HEK293 (cell line): ENCODE measurements around the gene RPUSD1.

ENCODE experiments used
- KLF16 ChIP-seq: fragments of 450-650 bp; formaldehyde crosslinking; IDR thresholded peaks from 2 replicates; pipeline ENCODE4 v1.5.1; 2017; ENCODE audit warnings: missing biosample characterization, missing genetic modification characterization
- RBAK ChIP-seq: fragments of 450-650 bp; formaldehyde crosslinking; IDR thresholded peaks from 2 replicates; pipeline ENCODE4 v1.5.1; 2016; ENCODE audit warnings: missing biosample characterization, missing genetic modification characterization
- SCRT2 ChIP-seq: fragments of 450-650 bp; formaldehyde crosslinking; IDR thresholded peaks from 2 replicates; pipeline ENCODE4 v1.5.1; 2016; ENCODE audit warnings: missing biosample characterization, missing genetic modification characterization
- YY1 ChIP-seq: fragments of 450-650 bp; formaldehyde crosslinking; IDR thresholded peaks from 2 replicates; pipeline ENCODE4 v1.5.1; 2018; ENCODE audit warnings: missing biosample characterization, missing genetic modification characterization
- ZBTB10 ChIP-seq: fragments of 450-650 bp; formaldehyde crosslinking; IDR thresholded peaks from 2 replicates; pipeline ENCODE4 v1.5.1; 2016; ENCODE audit warnings: missing biosample characterization, missing genetic modification characterization
- ZNF350 ChIP-seq: fragments of 450-650 bp; formaldehyde crosslinking; IDR thresholded peaks from 2 replicates; pipeline ENCODE4 v1.5.0; 2017; ENCODE audit warnings: missing biosample characterization, mild to moderate bottlenecking, missing genetic modification characterization
- ZNF558 ChIP-seq: fragments of 450-650 bp; formaldehyde crosslinking; IDR thresholded peaks from 2 replicates; pipeline ENCODE4 v1.5.1; 2016; ENCODE audit warnings: missing biosample characterization, missing genetic modification characterization
- TF ChIP-seq, protein P1 (sequence below): fragments of 450-650 bp; formaldehyde crosslinking; IDR thresholded peaks from 2 replicates; pipeline ENCODE4 v1.5.1; 2016; ENCODE audit warnings: missing biosample characterization, missing genetic modification characterization
- TF ChIP-seq, protein P2 (sequence below): fragments of 450-650 bp; formaldehyde crosslinking; IDR thresholded peaks from 2 replicates; pipeline ENCODE4 v1.5.1; 2016; ENCODE audit warnings: missing biosample characterization, missing genetic modification characterization
- TF ChIP-seq, protein P3 (sequence below): fragments of 450-650 bp; formaldehyde crosslinking; IDR thresholded peaks from 2 replicates; pipeline ENCODE4 v1.5.1; 2016; ENCODE audit warnings: missing biosample characterization, missing genetic modification characterization

GRCh38 chr16:781346-782010 lies 6.7 kb downstream of the RPUSD1 start:
- TF ChIP-seq, protein P1, sequence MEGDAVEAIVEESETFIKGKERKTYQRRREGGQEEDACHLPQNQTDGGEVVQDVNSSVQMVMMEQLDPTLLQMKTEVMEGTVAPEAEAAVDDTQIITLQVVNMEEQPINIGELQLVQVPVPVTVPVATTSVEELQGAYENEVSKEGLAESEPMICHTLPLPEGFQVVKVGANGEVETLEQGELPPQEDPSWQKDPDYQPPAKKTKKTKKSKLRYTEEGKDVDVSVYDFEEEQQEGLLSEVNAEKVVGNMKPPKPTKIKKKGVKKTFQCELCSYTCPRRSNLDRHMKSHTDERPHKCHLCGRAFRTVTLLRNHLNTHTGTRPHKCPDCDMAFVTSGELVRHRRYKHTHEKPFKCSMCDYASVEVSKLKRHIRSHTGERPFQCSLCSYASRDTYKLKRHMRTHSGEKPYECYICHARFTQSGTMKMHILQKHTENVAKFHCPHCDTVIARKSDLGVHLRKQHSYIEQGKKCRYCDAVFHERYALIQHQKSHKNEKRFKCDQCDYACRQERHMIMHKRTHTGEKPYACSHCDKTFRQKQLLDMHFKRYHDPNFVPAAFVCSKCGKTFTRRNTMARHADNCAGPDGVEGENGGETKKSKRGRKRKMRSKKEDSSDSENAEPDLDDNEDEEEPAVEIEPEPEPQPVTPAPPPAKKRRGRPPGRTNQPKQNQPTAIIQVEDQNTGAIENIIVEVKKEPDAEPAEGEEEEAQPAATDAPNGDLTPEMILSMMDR (tag by site-specific recombination): no peak
- TF ChIP-seq, protein P2, sequence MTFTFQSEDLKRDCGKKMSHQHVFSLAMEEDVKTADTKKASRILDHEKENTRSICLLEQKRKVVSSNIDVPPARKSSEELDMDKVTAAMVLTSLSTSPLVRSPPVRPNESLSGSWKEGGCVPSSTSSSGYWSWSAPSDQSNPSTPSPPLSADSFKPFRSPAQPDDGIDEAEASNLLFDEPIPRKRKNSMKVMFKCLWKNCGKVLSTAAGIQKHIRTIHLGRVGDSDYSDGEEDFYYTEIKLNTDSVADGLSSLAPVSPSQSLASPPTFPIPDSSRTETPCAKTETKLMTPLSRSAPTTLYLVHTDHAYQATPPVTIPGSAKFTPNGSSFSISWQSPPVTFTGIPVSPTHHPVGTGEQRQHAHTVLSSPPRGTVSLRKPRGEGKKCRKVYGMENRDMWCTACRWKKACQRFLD: no peak
- TF ChIP-seq RBAK (tag by site-specific recombination): no peak
- TF ChIP-seq ZNF558 (tag by site-specific recombination): no peak
- TF ChIP-seq YY1 (tag by site-specific recombination): no peak
- TF ChIP-seq SCRT2 (tag by site-specific recombination): no peak
- no peak for TF ChIP-seq KLF16 (tag by site-specific recombination)
- TF ChIP-seq ZBTB10 (tag by site-specific recombination): no peak
- TF ChIP-seq, protein P3, sequence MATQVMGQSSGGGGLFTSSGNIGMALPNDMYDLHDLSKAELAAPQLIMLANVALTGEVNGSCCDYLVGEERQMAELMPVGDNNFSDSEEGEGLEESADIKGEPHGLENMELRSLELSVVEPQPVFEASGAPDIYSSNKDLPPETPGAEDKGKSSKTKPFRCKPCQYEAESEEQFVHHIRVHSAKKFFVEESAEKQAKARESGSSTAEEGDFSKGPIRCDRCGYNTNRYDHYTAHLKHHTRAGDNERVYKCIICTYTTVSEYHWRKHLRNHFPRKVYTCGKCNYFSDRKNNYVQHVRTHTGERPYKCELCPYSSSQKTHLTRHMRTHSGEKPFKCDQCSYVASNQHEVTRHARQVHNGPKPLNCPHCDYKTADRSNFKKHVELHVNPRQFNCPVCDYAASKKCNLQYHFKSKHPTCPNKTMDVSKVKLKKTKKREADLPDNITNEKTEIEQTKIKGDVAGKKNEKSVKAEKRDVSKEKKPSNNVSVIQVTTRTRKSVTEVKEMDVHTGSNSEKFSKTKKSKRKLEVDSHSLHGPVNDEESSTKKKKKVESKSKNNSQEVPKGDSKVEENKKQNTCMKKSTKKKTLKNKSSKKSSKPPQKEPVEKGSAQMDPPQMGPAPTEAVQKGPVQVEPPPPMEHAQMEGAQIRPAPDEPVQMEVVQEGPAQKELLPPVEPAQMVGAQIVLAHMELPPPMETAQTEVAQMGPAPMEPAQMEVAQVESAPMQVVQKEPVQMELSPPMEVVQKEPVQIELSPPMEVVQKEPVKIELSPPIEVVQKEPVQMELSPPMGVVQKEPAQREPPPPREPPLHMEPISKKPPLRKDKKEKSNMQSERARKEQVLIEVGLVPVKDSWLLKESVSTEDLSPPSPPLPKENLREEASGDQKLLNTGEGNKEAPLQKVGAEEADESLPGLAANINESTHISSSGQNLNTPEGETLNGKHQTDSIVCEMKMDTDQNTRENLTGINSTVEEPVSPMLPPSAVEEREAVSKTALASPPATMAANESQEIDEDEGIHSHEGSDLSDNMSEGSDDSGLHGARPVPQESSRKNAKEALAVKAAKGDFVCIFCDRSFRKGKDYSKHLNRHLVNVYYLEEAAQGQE: no peak
- no peak for TF ChIP-seq ZNF350
